ENCODE measurements around the gene NIN. TPM values are rescaled to one million over a fixed set of nuclear protein-coding genes. Genes with fewer than 3 reads are reported as not detected.
"Not testable (repeated sequence)": the region's sequence is repeated elsewhere in the genome, so short reads cannot be mapped to it uniquely, and the experiment has no call there.

NIN gene
- polyA plus RNA-seq, 1 experiment: 26.9 TPM

- Histone ChIP-seq H3K27me3 (ENCODE audit: control insufficient read depth, insufficient read depth, low read length) (no peaks in the 10 kb centered on the region), H3K27ac (ENCODE audit: low read depth, low read length) (no peak overlapping the region), H3K9me3 (ENCODE audit: control insufficient read depth, insufficient read depth, low read length) (no peaks in the 10 kb centered on the region), H3K4me3 (ENCODE audit: low read depth, low read length) (no peak overlapping the region)
- no peak for DNase-seq (ENCODE audit: low read depth, low spot score)
- ChIA-PET CTCF (interaction anchor here (1.8 to 2.4 kb wide), 2 partner anchors 39 kb away, joined by 5 to 14 read pairs; no protein-coding TSS in a partner anchor), POLR2A (no interaction called here)
- no peak for TF ChIP-seq CTCF (IDR thresholded peaks at IDR 0.05; ENCODE audit: low read depth, low read length)
Observed at GRCh38 chr14:50821510-50822464, 9.2 kb downstream of the NIN start.

GRCh38 chr14:50820786-50821509 is 10.0 kb downstream of the NIN start:
- no peak for TF ChIP-seq CTCF (IDR thresholded peaks at IDR 0.05; ENCODE audit: low read depth, low read length)
- POLR2A ChIA-PET: no interaction called here
- Histone ChIP-seq H3K27me3 (ENCODE audit: control insufficient read depth, insufficient read depth, low read length) (no peaks in the 10 kb centered on the region), H3K9me3 (ENCODE audit: control insufficient read depth, insufficient read depth, low read length) (no peaks in the 10 kb centered on the region), H3K27ac (ENCODE audit: low read depth, low read length) (no peak overlapping the region), H3K4me3 (ENCODE audit: low read depth, low read length) (no peak overlapping the region)
- CTCF ChIA-PET: interaction anchor here (1.8 kb wide), 1 partner anchor 40 kb away, joined by 5 read pairs; no protein-coding TSS in a partner anchor
- DNase-seq (ENCODE audit: low read depth, low spot score): no peak

GRCh38 chr14:50819303-50819702 is 11.7 kb downstream of the NIN start:
- H3K27ac ChIP-seq (ENCODE audit: low read depth, low read length); H3K27me3 ChIP-seq (ENCODE audit: control insufficient read depth, insufficient read depth, low read length); DNase-seq (ENCODE audit: low read depth, low spot score); CTCF ChIA-PET; H3K9me3 ChIP-seq (ENCODE audit: control insufficient read depth, insufficient read depth, low read length); H3K4me3 ChIP-seq (ENCODE audit: low read depth, low read length); POLR2A ChIA-PET: not testable (repeated sequence)

- no peak for TF ChIP-seq CTCF (IDR thresholded peaks at IDR 0.05; ENCODE audit: low read depth, low read length)
- no peaks in the 10 kb centered on the region for H3K27me3 ChIP-seq (ENCODE audit: control insufficient read depth, insufficient read depth, low read length)
- no peak for DNase-seq (ENCODE audit: low read depth, low spot score)
- ChIA-PET POLR2A (no interaction called here), CTCF (no interaction called here)
- no peaks in the 10 kb centered on the region for H3K9me3 ChIP-seq (ENCODE audit: control insufficient read depth, insufficient read depth, low read length)
- no peak overlapping the region for H3K27ac ChIP-seq (ENCODE audit: low read depth, low read length)
- H3K4me3 ChIP-seq (ENCODE audit: low read depth, low read length): no peak overlapping the region
Observed at GRCh38 chr14:50816395-50817047, 14.4 kb downstream of the NIN start.

- H3K4me3 ChIP-seq (ENCODE audit: low read depth, low read length); CTCF ChIA-PET; DNase-seq (ENCODE audit: low read depth, low spot score); H3K27ac ChIP-seq (ENCODE audit: low read depth, low read length); POLR2A ChIA-PET; H3K9me3 ChIP-seq (ENCODE audit: control insufficient read depth, insufficient read depth, low read length); H3K27me3 ChIP-seq (ENCODE audit: control insufficient read depth, insufficient read depth, low read length): not testable (repeated sequence)
Observed at GRCh38 chr14:50815526-50815925, 15.4 kb downstream of the NIN start.

- H3K9me3 ChIP-seq (ENCODE audit: control insufficient read depth, insufficient read depth, low read length); H3K4me3 ChIP-seq (ENCODE audit: low read depth, low read length); H3K27me3 ChIP-seq (ENCODE audit: control insufficient read depth, insufficient read depth, low read length); H3K27ac ChIP-seq (ENCODE audit: low read depth, low read length); POLR2A ChIA-PET; CTCF ChIA-PET; DNase-seq (ENCODE audit: low read depth, low spot score): not testable (repeated sequence)
Observed at GRCh38 chr14:50815058-50815457, 15.9 kb downstream of the NIN start.
